NCI-H82 treated with DMSO at 0.1 percent for 48 hours (cell line): Measurements from ENCODE around the gene SMARCD3.

Experiments
- DNase-seq: peaks from one replicate; lab custom pipeline; 2025; ENCODE audit not compliant: unreplicated experiment; lab: John Stamatoyannopoulos, UW

Gene SMARCD3

GRCh38 chr7:151210087-151210854, 38.2 kb downstream of the SMARCD3 start, which contains the start of gene H2BK1:
H2BK1 (minus strand) TSS chr7:151210488; CDS start chr7:151210318, 170 bp downstream.
- no peak for DNase-seq

- no peak for DNase-seq
These were observed 38.9 kb downstream of the SMARCD3 start for GRCh38 chr7:151209588-151209987.

GRCh38 chr7:151208253-151208862, 40.1 kb downstream of the SMARCD3 start:
- no peak for DNase-seq

DNA sequence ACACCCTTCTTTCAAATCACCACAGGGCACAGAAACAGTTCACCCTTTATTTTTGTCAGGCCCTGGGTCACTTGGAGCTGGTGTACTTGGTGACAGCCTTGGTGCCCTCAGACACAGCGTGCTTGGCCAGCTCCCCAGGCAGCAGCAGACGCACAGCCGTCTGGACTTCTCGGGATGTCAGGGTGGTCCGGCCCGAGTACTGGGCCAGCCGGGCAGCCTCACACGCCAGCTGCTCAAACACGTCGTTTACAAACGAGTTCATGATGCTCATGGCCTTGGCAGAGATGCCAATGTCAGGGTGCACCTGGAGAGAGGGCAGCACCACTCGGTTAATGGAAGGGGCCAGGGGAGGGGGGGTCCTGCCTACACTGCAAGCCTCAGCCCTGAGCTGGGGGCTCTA, 40.7 kb downstream of the SMARCD3 start:
- DNase-seq = no peak

DNA sequence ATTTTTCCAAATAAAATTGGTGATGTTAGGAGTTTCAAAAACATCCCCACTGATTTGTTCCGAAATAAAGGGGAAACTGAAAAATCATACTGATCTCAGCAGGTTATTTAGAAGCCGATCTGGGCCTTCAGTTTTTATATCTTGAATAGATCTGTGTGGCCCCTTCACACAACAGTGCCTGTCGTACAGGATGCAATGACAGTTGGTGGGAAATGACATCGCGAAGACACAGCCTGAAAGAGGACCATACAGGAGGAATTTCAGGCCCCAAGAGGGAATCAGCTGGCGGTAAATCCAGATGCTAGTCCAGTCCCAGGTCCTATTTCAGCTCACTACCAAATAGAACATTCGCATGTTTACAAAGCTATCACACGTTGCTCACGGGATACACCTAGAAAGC, 41.2 kb downstream of the SMARCD3 start:
- DNase-seq = no peak

- peak; percentile 64 for DNase-seq
These were observed 41.6 kb downstream of the SMARCD3 start for GRCh38 chr7:151206914-151207313.

- no peak for DNase-seq
These were observed 42.8 kb downstream of the SMARCD3 start for GRCh38 chr7:151205730-151206129.

DNA sequence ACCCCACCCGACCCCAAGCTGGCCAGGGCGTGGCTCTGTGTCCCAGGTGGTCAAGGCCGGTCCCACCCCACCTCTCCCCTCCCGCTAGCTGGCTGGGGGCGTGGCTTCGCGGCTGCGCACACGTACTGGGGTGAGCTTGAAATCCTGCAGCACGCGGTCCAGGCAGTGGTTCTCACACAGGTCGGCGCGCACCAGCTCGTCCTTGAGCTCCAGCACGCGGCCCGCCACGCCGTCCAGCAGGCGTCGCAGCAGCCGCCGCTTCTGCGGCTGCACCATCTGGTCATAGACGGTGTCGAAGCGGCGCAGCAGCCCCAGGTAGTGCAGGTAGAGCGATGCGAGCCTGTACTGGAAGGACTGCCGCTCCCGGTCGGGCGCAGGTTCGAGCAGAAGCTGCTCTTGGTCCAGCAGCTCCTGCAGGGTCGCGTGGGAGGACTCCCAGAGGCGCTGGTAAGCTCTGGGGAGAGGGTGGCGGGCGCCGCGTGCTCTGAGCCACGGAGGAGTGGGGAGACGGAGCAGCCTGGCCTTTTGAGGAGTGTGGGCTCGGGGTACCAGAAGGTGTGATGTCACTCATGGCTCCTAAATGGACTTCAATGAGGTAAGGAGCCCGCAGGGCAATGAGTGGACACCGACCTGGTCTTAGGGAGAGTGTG, 44.0 kb downstream of the SMARCD3 start:
- no peak for DNase-seq

GRCh38 chr7:151202836-151203235, 45.7 kb downstream of the SMARCD3 start:
- no peak for DNase-seq

- no peak for DNase-seq
These were observed 46.7 kb downstream of the SMARCD3 start for GRCh38 chr7:151201751-151202150.

- DNase-seq = no peak
These were observed 47.1 kb downstream of the SMARCD3 start for GRCh38 chr7:151201344-151201743.

DNA sequence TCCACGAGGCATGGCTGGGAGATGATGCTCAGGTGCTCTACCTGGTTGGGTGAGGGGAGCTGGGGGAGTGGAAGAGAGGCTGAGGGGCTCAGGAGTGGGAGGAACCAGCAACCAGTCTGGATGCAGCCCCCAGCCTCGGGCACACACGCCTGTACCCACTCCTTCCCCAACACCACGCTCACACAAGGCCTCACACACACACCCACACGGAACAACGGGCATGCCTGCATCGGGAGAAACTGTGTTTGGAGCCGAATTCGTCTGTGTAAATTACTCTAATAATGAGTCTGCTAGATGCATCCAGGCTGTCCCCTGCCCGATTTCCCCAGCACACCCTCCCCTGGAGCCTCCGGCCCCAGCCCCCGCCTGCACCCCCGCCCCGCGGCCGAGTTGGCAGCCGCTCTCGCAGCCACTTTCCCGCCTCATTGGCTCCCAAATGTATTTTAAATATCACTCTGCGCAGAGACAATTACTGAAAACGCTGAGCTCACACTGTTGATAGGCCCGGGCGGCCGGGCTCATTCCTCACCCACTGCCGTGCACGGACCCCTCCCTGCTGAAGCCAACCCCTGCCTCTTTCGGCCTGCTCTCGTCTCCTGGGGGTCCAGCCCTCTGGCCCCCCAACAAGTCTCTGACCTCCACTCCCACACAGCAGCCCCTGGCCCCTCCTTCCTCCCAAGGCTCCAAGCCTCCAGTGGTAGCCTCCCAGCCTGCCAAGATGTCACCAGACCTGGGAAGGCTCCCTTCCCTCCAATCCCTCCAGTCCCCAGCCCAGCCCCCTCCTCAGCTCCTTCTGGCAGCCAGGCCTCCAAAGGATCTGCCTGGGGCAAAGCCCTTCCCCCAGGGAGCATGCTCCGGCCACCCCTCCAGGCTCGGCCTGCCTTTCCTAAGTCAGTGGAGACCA, 49.3 kb downstream of the SMARCD3 start:
- DNase-seq = no peak

DNA sequence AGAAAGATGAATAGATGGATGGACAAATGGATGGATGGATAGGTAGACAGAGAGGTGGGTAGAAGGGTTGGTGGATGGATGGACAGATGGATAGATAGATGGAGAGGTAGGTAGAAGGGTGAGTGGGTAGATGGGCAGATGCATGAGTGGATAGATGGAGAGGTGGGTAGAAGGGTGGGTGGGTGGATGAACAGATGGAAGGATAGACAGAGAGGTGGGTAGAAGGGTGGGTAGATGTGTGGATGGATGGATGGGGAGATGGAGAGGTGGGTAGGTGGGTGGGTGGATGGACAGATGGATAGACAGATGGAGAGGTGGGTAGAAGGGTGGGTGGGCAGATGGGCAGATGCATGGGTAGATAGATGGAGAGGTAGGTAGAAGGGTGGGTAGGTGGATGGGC, 50.6 kb downstream of the SMARCD3 start:
- no peak for DNase-seq

DNA sequence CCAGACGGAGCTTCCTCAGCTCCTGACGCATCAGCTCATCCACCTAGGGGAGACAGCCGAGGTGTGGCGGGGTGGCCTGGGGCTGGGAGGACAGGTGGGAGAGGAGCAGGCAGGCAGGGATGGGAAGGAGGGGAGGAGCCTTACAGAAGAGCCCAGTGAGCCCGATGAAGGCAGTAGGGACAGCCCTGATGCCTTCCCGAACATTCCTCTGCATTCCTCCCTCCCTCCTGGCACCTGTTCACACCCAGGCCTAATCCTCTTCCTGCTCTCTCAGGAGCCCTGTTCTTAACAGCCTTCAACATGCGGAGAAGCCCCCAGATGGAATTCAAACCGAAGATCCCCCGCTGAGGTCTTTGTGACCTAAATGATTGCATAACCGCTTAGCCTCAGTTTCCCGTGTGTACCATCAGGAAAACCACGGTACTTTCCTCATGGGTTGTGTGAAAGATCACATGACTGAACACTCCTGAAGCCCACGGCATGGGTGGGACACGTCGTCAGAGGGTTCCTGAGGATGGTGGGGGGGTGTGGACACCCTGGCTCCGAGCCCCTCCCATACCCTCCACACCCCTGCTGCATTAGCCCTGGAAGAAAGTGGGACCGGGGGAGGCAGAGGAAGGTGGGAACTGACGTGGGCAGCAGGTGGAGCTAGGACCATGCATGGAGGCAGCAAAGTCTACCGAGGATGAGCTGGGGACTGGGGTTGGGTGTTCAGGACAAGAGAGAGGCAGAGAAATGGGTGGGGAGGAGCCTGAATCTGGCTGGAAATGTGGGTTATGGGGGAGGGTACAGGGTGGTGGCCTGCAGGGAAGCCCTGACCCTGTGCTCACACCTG, 52.7 kb downstream of the SMARCD3 start:
- DNase-seq = no peak

DNA sequence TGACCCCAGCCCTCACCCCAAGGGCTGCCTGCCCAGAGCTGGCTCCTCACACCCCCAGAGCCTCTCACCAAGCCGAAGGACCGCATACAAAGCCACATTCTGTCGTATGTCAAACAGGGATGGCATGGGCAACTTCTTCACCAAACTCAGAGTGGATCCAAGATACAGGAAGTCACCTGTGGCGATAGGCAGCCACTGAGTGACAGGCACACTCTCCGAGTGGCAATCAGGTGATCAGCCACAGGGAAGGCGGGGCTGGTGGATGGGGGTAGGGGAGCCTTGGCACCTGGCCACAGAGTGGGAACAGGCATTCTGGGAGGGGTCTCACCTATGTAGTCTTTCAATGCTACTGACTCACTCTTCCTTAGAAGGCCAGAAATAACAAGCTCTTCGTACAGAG, 54.3 kb downstream of the SMARCD3 start:
- DNase-seq = no peak

GRCh38 chr7:151193203-151193978, 55.1 kb downstream of the SMARCD3 start:
- no peak for DNase-seq

DNA sequence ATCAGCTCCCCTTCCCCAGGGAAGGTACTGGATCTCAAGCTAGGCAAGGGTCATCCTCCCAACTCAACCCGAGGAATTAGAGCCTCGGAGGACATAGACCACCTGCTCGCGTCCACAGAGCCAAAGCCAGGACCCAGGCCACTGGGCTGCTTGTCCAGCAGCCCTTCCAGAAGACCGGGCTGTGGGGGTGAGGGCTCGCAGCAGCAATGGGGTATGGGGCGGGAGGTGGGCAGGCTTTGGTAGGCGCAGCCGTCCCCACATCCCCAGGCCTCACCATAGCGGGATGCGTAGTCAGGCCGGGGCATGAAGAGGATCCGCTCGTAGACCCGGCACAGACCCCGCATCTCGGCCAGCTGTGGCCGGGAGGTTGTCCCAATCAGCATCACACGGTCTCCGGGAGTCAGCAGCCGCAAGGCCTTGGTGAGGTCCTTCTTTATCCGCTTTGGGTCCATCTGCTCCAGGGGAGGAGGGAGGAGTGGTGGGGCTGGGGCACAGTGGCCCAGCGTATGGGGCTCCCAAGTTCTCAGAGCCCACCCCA, 56.4 kb downstream of the SMARCD3 start:
- no peak for DNase-seq

GRCh38 chr7:151191544-151191943, 57.0 kb downstream of the SMARCD3 start:
- no peak for DNase-seq

GRCh38 chr7:151189038-151189437, 59.5 kb downstream of the SMARCD3 start:
- DNase-seq = no peak
